GM12874 (cell line): ENCODE measurements around the gene ING3.
A peak's percentile ranks its signal among the peaks of the same experiment; 100 is the strongest.

Experiments
- CTCF ChIP-seq: IDR thresholded peaks from 2 replicates; pipeline ENCODE4 v1.5.1; 2011; ENCODE audit warnings: low read depth, mild to moderate bottlenecking, control low read depth, low read length, moderate library complexity; ENCODE audit not compliant: insufficient read depth

ING3 gene

GRCh38 chr7:120985130-120985758, 34.7 kb downstream of the ING3 start:
- no peak for TF ChIP-seq CTCF

GRCh38 chr7:120985839-120986238, 35.3 kb downstream of the ING3 start:
- TF ChIP-seq CTCF: no peak

GRCh38 chr7:120986650-120987049, 36.1 kb downstream of the ING3 start:
- TF ChIP-seq CTCF: no peak

GRCh38 chr7:120987280-120987679, 36.7 kb downstream of the ING3 start:
- TF ChIP-seq CTCF: no peak

- peak; percentile 86 for TF ChIP-seq CTCF
Measured at GRCh38 chr7:120987683-120988590, 37.4 kb downstream of the ING3 start.

GRCh38 chr7:120988591-120989256, 38.1 kb downstream of the ING3 start, which contains the start of gene CPED1:
TSS of gene CPED1 (plus strand) at chr7:120988711. CDS start at chr7:120989622, 911 bp downstream.
- no peak for TF ChIP-seq CTCF
